ENCODE results near the gene GID8. TPM values are rescaled to one million over a fixed set of nuclear protein-coding genes. Genes with fewer than 3 reads are reported as not detected.

Gene GID8
- total RNA-seq, 1 donor from 2014 or later: 9.2 TPM

- Histone ChIP-seq H3K36me3 (no peaks in the 10 kb centered on the region), H3K4me3 (peak overlapping the region; percentile 79 to 97), H3K9me3 (no peaks in the 10 kb centered on the region), H3K27me3 (no peaks in the 10 kb centered on the region), H3K27ac (peak overlapping the region; percentile 96 to 98), H3K4me1 (peaks cover 20 to 75% of the 10 kb centered on the region in 2 donors)
- DNase-seq (ENCODE audit: low spot score in 2 of 2): no peak
- no peak for TF ChIP-seq CTCF (IDR thresholded peaks at IDR 0.05)
- intact Hi-C loops (cut with DNase I): loop anchor here (2.0 to 5.0 kb wide), 3 partner anchors 14 to 857 kb away; partner anchors contain the start of genes GID8, MRGBP and TAF4
Measured at GRCh38 chr20:62924442-62925075, 13.4 kb upstream of the GID8 start.

- no peak for TF ChIP-seq CTCF (IDR thresholded peaks at IDR 0.05)
- no peaks in the 10 kb centered on the region for H3K36me3 ChIP-seq
- DNase-seq (ENCODE audit: low spot score in 2 of 2): no peak
- peak overlapping the region; percentile 79 to 97 for H3K4me3 ChIP-seq
- H3K27ac ChIP-seq: peak overlapping the region; percentile 96 to 98
- no peaks in the 10 kb centered on the region for H3K27me3 ChIP-seq
- peaks cover 20 to 76% of the 10 kb centered on the region in 2 donors for H3K4me1 ChIP-seq
- intact Hi-C loops (cut with DNase I): loop anchor here (2.0 to 5.0 kb wide), 3 partner anchors 14 to 858 kb away; partner anchors contain the start of genes GID8, MRGBP and TAF4
- no peaks in the 10 kb centered on the region for H3K9me3 ChIP-seq
Measured at GRCh38 chr20:62925076-62925419, 12.9 kb upstream of the GID8 start.

GRCh38 chr20:62925420-62926228 is 12.3 kb upstream of the GID8 start:
- Histone ChIP-seq H3K4me3 (peak overlapping the region; percentile 79 to 97), H3K36me3 (no peaks in the 10 kb centered on the region), H3K27ac (peak overlapping the region; percentile 96 to 98), H3K4me1 (peaks cover 20 to 71% of the 10 kb centered on the region in 2 donors), H3K9me3 (no peaks in the 10 kb centered on the region), H3K27me3 (no peaks in the 10 kb centered on the region)
- no peak for TF ChIP-seq CTCF (IDR thresholded peaks at IDR 0.05)
- intact Hi-C loops (cut with DNase I): loop anchor here (2.0 to 5.0 kb wide), 3 partner anchors 13 to 858 kb away; partner anchors contain the start of genes GID8, MRGBP and TAF4
- no peak for DNase-seq (ENCODE audit: low spot score in 2 of 2)

- Histone ChIP-seq H3K4me3 (peak within 1 kb of the TSS; percentile 79 to 97), H3K9me3 (no peaks in the 10 kb centered on the region), H3K4me1 (peaks cover 20 to 63% of the 10 kb centered on the region in 2 donors), H3K36me3 (no peaks in the 10 kb centered on the region), H3K27ac (peak within 1 kb of the TSS; percentile 96 to 98), H3K27me3 (no peaks in the 10 kb centered on the region)
- intact Hi-C loops (cut with DNase I): loop anchor here (5.0 kb wide), 2 partner anchors 129 to 859 kb away; partner anchors contain the start of genes MRGBP and TAF4
- peak; percentile 52 to 89 for DNase-seq (ENCODE audit: low spot score in 2 of 2)
- peak; percentile 47 to 83 (median 70) for TF ChIP-seq CTCF (IDR thresholded peaks at IDR 0.05)
Measured at GRCh38 chr20:62926229-62927127, 11.5 kb upstream of the GID8 start, which contains the start of gene DIDO1. Gene DIDO1, minus strand, starts transcription at chr20:62926505.

- intact Hi-C loops (cut with DNase I): loop anchor here (5.0 kb wide), 2 partner anchors 130 to 860 kb away; partner anchors contain the start of genes MRGBP and TAF4
- H3K27ac ChIP-seq: peak overlapping the region; percentile 96 to 98
- no peaks in the 10 kb centered on the region for H3K36me3 ChIP-seq
- DNase-seq (ENCODE audit: low spot score in 2 of 2): no peak
- TF ChIP-seq CTCF (IDR thresholded peaks at IDR 0.05): no peak
- H3K4me1 ChIP-seq: peaks cover 20 to 57% of the 10 kb centered on the region in 2 donors
- no peaks in the 10 kb centered on the region for H3K9me3 ChIP-seq
- no peaks in the 10 kb centered on the region for H3K27me3 ChIP-seq
- H3K4me3 ChIP-seq: peak overlapping the region; percentile 79 to 97
Measured at GRCh38 chr20:62927128-62927705, 10.7 kb upstream of the GID8 start.

Measured in ascending aorta (tissue), 2 donors.